ENCODE results near the gene CGRRF1.

- TF ChIP-seq, protein P1, sequence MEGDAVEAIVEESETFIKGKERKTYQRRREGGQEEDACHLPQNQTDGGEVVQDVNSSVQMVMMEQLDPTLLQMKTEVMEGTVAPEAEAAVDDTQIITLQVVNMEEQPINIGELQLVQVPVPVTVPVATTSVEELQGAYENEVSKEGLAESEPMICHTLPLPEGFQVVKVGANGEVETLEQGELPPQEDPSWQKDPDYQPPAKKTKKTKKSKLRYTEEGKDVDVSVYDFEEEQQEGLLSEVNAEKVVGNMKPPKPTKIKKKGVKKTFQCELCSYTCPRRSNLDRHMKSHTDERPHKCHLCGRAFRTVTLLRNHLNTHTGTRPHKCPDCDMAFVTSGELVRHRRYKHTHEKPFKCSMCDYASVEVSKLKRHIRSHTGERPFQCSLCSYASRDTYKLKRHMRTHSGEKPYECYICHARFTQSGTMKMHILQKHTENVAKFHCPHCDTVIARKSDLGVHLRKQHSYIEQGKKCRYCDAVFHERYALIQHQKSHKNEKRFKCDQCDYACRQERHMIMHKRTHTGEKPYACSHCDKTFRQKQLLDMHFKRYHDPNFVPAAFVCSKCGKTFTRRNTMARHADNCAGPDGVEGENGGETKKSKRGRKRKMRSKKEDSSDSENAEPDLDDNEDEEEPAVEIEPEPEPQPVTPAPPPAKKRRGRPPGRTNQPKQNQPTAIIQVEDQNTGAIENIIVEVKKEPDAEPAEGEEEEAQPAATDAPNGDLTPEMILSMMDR (IDR thresholded peaks at IDR 0.05): no peak
- TF ChIP-seq POLR2AphosphoS5 (IDR thresholded peaks at IDR 0.05; ENCODE audit: low read depth, low read length) (no peak), SIN3A (IDR thresholded peaks at IDR 0.05; ENCODE audit: borderline replicate concordance, insufficient read depth, low read depth, low read length) (no peak), TCF7L2 (IDR thresholded peaks at IDR 0.05; ENCODE audit: low read depth, low read length) (no peak), REST (IDR thresholded peaks at IDR 0.05; ENCODE audit: insufficient read depth in 1 of 2, low read depth in 2 of 2, low read length in 1 of 2) (no peak)
These were observed 19.8 kb upstream of the CGRRF1 start for GRCh38 chr14:54489731-54490444.

Data from Panc1 (cell line).